Sigmoid colon (tissue), 3 donors: Measurements from ENCODE around the gene FCAR.
"Not testable (repeated sequence)": the region's sequence is repeated elsewhere in the genome, so short reads cannot be mapped to it uniquely, and the experiment has no call there.

Experiments used
- POLR2A ChIP-seq, 2 donors: fragments of 450-650 bp; IDR thresholded peaks; one replicate each; pipeline ENCODE4 v1.6.1; 2016; ENCODE audit warnings: antibody characterized with exemption in 2 of 2, mild to moderate bottlenecking in 2 of 2, moderate library complexity in 2 of 2
- TF ChIP-seq, protein P1 (sequence below), 4 experiments: fragments of 450-650 bp in 3 of 4; fragments of 200-600 bp in 1 of 4; IDR thresholded peaks; one replicate each; pipeline ENCODE4 v1.5.1; 2016 to 2019; ENCODE audit warnings: antibody characterized with exemption in 4 of 4, mild to moderate bottlenecking in 3 of 4, moderate library complexity in 2 of 4

DNA sequence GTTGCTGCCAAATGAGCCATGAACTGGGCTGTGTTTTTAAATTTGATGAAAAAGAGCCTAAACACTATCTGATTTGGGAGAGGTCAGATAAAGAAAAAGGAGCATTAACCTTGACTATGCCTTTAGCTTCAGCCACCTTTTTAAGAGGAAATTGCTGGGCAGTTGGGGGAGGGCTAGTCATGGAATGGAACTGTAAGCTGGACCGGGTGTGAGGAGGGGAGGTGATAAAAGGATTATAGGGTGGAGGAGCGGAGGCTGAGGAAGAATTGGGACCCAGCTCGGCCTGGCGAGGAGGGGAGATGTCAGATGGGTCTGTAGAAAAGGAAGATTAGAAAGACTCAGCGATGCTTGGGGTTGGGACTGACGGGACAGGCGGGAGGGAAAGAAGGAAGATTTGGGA, 24.6 kb downstream of the FCAR start:
- not testable (repeated sequence) for TF ChIP-seq POLR2A (IDR thresholded peaks at IDR 0.05)
- TF ChIP-seq, protein P1, sequence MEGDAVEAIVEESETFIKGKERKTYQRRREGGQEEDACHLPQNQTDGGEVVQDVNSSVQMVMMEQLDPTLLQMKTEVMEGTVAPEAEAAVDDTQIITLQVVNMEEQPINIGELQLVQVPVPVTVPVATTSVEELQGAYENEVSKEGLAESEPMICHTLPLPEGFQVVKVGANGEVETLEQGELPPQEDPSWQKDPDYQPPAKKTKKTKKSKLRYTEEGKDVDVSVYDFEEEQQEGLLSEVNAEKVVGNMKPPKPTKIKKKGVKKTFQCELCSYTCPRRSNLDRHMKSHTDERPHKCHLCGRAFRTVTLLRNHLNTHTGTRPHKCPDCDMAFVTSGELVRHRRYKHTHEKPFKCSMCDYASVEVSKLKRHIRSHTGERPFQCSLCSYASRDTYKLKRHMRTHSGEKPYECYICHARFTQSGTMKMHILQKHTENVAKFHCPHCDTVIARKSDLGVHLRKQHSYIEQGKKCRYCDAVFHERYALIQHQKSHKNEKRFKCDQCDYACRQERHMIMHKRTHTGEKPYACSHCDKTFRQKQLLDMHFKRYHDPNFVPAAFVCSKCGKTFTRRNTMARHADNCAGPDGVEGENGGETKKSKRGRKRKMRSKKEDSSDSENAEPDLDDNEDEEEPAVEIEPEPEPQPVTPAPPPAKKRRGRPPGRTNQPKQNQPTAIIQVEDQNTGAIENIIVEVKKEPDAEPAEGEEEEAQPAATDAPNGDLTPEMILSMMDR (IDR thresholded peaks at IDR 0.05), result not testable (repeated sequence)
